NCI-H524 (cell line): Measurements from ENCODE around the gene FOXL2NB.

ENCODE experiments used
- DNase-seq, 2 experiments: peaks; one replicate each; lab custom pipeline; 2025; lab: John Stamatoyannopoulos, UW

FOXL2NB gene

GRCh38 chr3:138933068-138933668 is 13.8 kb upstream of the FOXL2NB start:
- no peak for DNase-seq

GRCh38 chr3:138933981-138934691 is 12.9 kb upstream of the FOXL2NB start:
- no peak for DNase-seq

GRCh38 chr3:138935505-138935862 is 11.5 kb upstream of the FOXL2NB start:
- DNase-seq: no peak

GRCh38 chr3:138935863-138936740 is 10.9 kb upstream of the FOXL2NB start:
- DNase-seq: peak; percentile 58 to 81

GRCh38 chr3:138936741-138937689 is 10.0 kb upstream of the FOXL2NB start:
- no peak for DNase-seq

- DNase-seq: peak in 1 of 2 experiments; percentile 50
These were observed 9.3 kb upstream of the FOXL2NB start for GRCh38 chr3:138937690-138938055.

- peak in 1 of 2 experiments; percentile 55 for DNase-seq
These were observed 8.8 kb upstream of the FOXL2NB start for GRCh38 chr3:138938056-138938876.

- no peak for DNase-seq
These were observed 8.0 kb upstream of the FOXL2NB start for GRCh38 chr3:138938877-138939560.

GRCh38 chr3:138939561-138940241 is 7.3 kb upstream of the FOXL2NB start:
- DNase-seq: peak in 1 of 2 experiments; percentile 32

GRCh38 chr3:138940446-138940845 is 6.6 kb upstream of the FOXL2NB start:
- DNase-seq: no peak

GRCh38 chr3:138941259-138941885 is 5.6 kb upstream of the FOXL2NB start:
- peak; percentile 28 to 63 for DNase-seq

GRCh38 chr3:138942271-138942670 is 4.7 kb upstream of the FOXL2NB start:
- no peak for DNase-seq

GRCh38 chr3:138942861-138943623 is 4.0 kb upstream of the FOXL2NB start:
- DNase-seq: no peak

GRCh38 chr3:138943724-138944653 is 3.0 kb upstream of the FOXL2NB start:
- no peak for DNase-seq

- DNase-seq: no peak
These were observed 2.4 kb upstream of the FOXL2NB start for GRCh38 chr3:138944654-138944928.

GRCh38 chr3:138944929-138945708 is 1.9 kb upstream of the FOXL2NB start:
- DNase-seq: peak; percentile 60 to 64
